GM12865 (cell line): ENCODE measurements around the gene GRP.

ENCODE experiments used
- DNase-seq: peaks from one replicate; pipeline ENCODE4 v3.0.0; 2010; ENCODE audit warnings: low read depth
- H3K4me3 ChIP-seq: 2 replicates; pipeline ENCODE4 v1.5.1; 2011; ENCODE audit warnings: mild to moderate bottlenecking, low read depth, low read length, control low read depth
- CTCF ChIP-seq: IDR thresholded peaks from 2 replicates; pipeline ENCODE4 v1.5.1; 2011; ENCODE audit warnings: low read length, control low read depth, low read depth, inconsistent platforms; ENCODE audit not compliant: insufficient read depth; ENCODE audit errors: missing control alignments

Gene GRP

DNA sequence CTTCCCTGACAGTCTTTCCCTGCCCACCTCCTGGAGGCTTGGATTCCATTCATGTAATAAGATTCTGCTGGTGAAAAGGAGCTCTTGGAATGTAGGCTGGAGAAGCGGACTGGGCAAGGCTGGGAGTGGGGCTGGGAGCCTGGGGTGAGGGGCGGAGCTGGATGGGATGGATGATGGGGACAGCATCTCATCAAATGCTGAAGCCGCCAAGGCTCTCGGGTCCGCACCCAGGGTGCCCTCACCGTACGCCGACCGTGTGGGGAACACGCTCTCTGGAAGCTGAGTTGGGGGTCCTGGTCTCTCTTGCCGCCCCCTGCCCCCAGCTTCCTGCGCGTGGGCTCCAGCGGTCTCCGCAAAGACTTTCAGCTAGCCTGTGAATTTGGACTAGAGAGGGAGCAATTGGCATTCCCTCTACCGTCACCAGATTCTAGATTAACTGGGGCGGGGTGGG is 44.2 kb downstream of the GRP start:
- DNase-seq: no peak
- no peak overlapping the region for H3K4me3 ChIP-seq
- TF ChIP-seq CTCF: no peak

DNA sequence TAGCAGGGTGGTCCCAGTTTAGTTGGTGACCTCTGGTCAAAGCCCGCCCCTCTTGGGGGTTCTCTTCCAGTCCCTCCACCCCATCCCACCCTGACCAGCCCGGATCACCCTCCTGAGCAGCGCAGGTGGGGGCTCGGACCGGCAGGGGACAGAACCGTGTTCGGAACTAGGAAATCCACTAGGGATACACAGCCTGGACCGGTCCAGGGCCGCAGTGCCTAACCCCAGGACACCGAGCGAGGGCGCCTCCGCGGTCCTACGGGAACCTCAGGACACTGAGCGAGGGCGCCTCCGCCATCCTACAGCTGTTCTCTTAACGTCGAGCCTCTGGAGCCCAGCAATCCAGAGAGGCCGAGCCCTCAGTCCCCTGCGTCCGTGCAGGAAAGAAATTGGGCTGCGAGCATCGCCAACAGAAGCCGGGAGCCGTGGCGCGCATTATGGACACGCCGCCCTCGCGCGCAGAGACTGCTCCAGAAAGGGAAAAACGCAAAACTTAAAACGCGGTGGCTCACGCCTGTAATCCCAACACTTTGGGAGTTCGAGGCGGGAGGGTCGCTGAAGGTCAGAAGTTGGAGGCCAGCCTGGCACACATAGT is 44.8 kb downstream of the GRP start:
- TF ChIP-seq CTCF: no peak
- DNase-seq: no peak
- no peak overlapping the region for H3K4me3 ChIP-seq

- no peak for TF ChIP-seq CTCF
- DNase-seq: peak; percentile 21
- peak overlapping the region; percentile 47 for H3K4me3 ChIP-seq
Observed at GRCh38 chr18:59265246-59265973, 45.5 kb downstream of the GRP start.

DNA sequence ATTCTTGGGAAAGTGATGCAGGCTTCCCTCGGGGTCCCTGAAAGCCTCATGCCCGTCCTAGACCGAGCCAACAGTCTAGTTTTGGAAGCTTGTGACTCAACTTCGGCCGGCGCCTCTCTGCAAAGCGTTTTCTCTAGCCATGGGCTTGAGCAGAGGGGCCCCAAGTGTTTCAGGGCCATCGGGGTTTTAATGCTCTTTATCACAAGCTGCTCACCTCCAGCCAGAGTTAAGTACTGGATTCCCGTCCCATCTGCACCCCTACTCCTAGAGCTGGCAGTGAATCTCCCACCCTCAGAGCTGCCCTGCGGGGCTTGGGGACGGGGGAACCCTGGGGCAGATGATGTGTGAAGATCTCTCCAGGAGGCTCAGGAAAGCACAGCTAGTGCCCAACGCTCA is 46.0 kb downstream of the GRP start:
- TF ChIP-seq CTCF: no peak
- H3K4me3 ChIP-seq: no peak overlapping the region
- no peak for DNase-seq

DNA sequence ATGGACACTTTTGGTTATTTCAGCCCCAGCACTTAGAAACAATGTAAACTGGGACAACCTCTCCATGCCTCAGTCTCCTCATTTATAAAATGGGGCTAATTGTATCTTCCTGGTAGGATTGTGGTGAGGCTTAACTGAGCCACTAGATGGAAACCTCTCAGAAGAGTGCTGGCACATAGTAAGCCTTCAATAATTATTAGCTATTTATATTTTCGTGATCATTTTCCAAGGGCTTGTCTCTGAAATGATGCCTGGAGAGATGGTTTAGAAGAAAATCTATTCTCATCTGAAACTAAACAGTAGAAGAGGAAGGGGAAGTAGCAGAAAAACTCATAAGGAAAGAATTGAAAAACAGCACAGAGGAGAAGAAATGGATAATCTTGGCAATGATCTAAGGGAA is 46.5 kb downstream of the GRP start:
- no peak overlapping the region for H3K4me3 ChIP-seq
- no peak for TF ChIP-seq CTCF
- DNase-seq: no peak

DNA sequence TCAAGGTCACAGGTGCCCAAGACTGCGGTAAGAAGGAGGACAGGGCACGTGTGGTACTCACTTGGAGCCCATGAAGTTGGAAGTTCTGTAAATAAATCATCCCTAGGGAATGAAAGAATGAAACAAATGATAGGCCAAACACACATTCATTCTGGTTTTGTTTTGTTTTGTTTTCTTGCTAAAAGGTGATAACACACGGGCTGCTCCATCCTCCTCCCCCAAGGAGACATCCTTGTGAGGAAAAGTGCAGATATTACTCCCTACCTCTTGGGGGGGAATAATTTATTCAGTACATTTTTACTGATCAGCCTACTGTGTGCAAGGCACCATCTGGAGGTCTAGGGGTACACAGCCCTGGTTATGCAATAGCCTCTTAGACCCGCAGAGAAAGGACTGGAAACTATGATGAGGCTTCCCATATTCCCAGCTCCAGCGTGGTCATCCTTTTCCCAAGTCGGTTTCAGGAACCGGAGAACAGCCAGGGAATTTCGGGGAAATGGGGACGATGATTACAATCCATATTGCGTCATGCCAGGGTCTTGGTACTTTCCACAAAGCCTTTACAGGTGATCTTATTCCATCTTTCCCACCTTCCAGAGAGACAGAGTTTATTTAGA is 47.0 kb downstream of the GRP start:
- TF ChIP-seq CTCF: no peak
- no peak overlapping the region for H3K4me3 ChIP-seq
- no peak for DNase-seq
